Measurements from ENCODE around the gene NPC1L1.

DNA sequence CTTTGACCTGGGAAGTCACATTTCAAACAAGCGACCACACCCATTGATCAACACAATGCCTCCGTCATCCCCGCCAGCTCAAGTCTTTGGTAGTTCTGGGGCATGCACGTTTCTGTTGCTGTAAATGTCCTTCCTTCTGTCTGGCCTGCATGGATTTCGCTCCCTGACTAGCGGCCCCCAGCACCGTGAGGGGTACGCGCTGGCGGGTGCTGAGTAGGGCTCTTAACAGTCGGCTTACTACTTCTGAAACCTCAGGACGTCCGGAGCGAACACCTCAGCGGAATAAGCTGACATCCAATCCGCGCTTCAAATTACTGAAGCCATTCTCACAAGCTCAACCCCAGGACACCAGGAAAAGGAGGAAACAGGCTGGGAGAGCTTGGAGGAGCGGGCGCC is 51.2 kb downstream of the NPC1L1 start:
- TF ChIP-seq, protein P1, sequence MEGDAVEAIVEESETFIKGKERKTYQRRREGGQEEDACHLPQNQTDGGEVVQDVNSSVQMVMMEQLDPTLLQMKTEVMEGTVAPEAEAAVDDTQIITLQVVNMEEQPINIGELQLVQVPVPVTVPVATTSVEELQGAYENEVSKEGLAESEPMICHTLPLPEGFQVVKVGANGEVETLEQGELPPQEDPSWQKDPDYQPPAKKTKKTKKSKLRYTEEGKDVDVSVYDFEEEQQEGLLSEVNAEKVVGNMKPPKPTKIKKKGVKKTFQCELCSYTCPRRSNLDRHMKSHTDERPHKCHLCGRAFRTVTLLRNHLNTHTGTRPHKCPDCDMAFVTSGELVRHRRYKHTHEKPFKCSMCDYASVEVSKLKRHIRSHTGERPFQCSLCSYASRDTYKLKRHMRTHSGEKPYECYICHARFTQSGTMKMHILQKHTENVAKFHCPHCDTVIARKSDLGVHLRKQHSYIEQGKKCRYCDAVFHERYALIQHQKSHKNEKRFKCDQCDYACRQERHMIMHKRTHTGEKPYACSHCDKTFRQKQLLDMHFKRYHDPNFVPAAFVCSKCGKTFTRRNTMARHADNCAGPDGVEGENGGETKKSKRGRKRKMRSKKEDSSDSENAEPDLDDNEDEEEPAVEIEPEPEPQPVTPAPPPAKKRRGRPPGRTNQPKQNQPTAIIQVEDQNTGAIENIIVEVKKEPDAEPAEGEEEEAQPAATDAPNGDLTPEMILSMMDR (IDR thresholded peaks at IDR 0.05): no peak
- no peak for TF ChIP-seq EP300 (IDR thresholded peaks at IDR 0.05)

Data from ovary (tissue), 3 donors.